ENCODE measurements around the gene EVX2. TPM values are rescaled to one million over a fixed set of nuclear protein-coding genes. Genes with fewer than 3 reads are reported as not detected.

Gene EVX2
- total and polyA plus RNA-seq, 2 of the 4 experiments (the other 2 are of a cell fraction), result not detected

DNA sequence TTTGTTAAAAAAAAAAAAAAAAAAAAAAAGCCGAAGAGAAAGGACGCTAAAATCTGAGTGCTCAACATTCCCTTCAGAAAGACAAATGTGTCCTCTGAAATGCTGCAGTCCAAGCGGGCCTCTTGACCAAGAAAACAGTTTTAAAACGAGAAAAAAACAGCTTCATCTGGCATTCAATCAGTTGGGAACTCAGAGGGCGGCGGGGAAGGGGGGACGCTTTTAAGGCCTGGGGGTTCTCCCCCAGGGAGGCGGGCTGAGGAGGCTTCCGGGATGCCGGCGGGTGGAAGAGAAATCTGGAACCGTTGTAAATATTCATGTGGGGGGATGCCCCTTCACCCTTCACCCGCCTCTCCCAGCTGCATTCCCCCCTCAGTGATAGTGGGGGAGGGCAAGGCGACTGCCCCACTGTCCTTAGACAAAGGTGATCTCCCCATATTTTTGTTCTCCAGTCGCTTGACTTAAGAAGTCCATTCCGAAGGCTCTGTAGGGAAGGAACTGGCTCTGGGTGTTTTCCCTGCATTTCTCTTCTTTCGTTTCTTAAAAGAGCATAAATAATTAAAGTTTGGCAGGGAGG, 20.1 kb upstream of the EVX2 start (continued):
- TF ChIP-seq SMC3 (IDR thresholded peaks at IDR 0.05; ENCODE audit: low read depth, low read length), result no peak
- TF ChIP-seq, protein P1, sequence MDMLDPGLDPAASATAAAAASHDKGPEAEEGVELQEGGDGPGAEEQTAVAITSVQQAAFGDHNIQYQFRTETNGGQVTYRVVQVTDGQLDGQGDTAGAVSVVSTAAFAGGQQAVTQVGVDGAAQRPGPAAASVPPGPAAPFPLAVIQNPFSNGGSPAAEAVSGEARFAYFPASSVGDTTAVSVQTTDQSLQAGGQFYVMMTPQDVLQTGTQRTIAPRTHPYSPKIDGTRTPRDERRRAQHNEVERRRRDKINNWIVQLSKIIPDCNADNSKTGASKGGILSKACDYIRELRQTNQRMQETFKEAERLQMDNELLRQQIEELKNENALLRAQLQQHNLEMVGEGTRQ (IDR thresholded peaks at IDR 0.05; ENCODE audit: low read depth, low read length), result no peak
- no peak for TF ChIP-seq NFE2L2 (IDR thresholded peaks at IDR 0.05; ENCODE audit: low read depth, low read length)
- TF ChIP-seq, protein P2, sequence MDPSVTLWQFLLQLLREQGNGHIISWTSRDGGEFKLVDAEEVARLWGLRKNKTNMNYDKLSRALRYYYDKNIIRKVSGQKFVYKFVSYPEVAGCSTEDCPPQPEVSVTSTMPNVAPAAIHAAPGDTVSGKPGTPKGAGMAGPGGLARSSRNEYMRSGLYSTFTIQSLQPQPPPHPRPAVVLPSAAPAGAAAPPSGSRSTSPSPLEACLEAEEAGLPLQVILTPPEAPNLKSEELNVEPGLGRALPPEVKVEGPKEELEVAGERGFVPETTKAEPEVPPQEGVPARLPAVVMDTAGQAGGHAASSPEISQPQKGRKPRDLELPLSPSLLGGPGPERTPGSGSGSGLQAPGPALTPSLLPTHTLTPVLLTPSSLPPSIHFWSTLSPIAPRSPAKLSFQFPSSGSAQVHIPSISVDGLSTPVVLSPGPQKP (IDR thresholded peaks at IDR 0.05; ENCODE audit: borderline replicate concordance, low read depth, low read length), result no peak

Data from IMR-90 (cell line).